HCT116 (cell line): ENCODE measurements around the gene ZNF189. TPM values are rescaled to one million over a fixed set of nuclear protein-coding genes. Genes with fewer than 3 reads are reported as not detected.

Experiments used
- ATAC-seq: fragments of 200-7000 bp; cut with Tn5 transposase; 2 replicates; pipeline ENCODE4 v1.9.1; 2020; ENCODE audit warnings: mild to moderate bottlenecking, moderate library complexity
- BruUV-seq: library from RNA; stranded (reverse); fragments of 400-500 nt; replicated peaks from 2 replicates; lab custom pipeline; 2021; lab: Mats Ljungman, UMichigan
- CTCF ChIA-PET: fragments of 300-600 bp; sonication (Branson Sonifier 250); formaldehyde crosslinking; loops from one replicate; lab custom pipeline; 2021; ENCODE audit warnings: antibody characterized with exemption; lab: Charles Lee
- POLR2A ChIA-PET: fragments of 300-600, 350-600 bp; sonication (Branson Sonifier 250); formaldehyde crosslinking; loops from one replicate; lab custom pipeline; 2021; ENCODE audit warnings: antibody characterized with exemption; lab: Charles Lee
- RAD21 ChIA-PET, 2 experiments: fragments of 300-600 bp; sonication (Branson Sonifier 250); formaldehyde crosslinking; loops; one replicate each; lab custom pipeline; 2023; ENCODE audit warnings: low total read pairs in 2 of 2; ENCODE audit not compliant: uncharacterized antibody in 2 of 2, unreplicated experiment in 2 of 2, low non-redundant PET in 1 of 2; lab: Charles Lee
- DNase-seq: peaks from one replicate; pipeline ENCODE4 v3.0.0-alpha.2; 2010; ENCODE audit warnings: low read depth, low spot score
- H2AFZ ChIP-seq: fragments of 200-600 bp; shearing (Covaris generic), sonication (generic); 2 replicates; pipeline ENCODE4 v1.6.1; 2017; ENCODE audit warnings: low read depth, mixed run types, mixed read lengths, antibody characterized with exemption, low read length; ENCODE audit not compliant: poor library complexity, severe bottlenecking
- H3K27ac ChIP-seq: 2 replicates; pipeline ENCODE4 v1.5.1; 2012; ENCODE audit warnings: low read depth, low read length
- H3K27me3 ChIP-seq: fragments of 200-600 bp; sonication (generic); 2 replicates; pipeline ENCODE4 v1.6.1; 2016; ENCODE audit warnings: mixed run types, low read length, mixed read lengths; ENCODE audit not compliant: insufficient read depth
- H3K36me3 ChIP-seq, 2 experiments: fragments of 200-500 bp in 1 of 2; fragments of 200-600 bp in 1 of 2; sonication (Bioruptor generic) in 1 of 2; sonication (generic) in 1 of 2; 2 replicates each; pipeline versions ENCODE4 v1.5.1 to v1.6.1; 2014 to 2016; ENCODE audit warnings: low read length in 2 of 2, inconsistent platforms in 1 of 2, mixed read lengths in 1 of 2, mixed run types in 1 of 2; ENCODE audit not compliant: insufficient read depth in 2 of 2, control insufficient read depth in 1 of 2
- H3K4me1 ChIP-seq, 2 experiments: fragments of 200-600 bp in 1 of 2; sonication (generic) in 1 of 2; 2 replicates each; pipeline versions ENCODE4 v1.5.1 to v1.6.1; 2012 to 2017; ENCODE audit warnings: low read length in 2 of 2, inconsistent platforms in 1 of 2, mild to moderate bottlenecking in 1 of 2, mixed read lengths in 1 of 2, mixed run types in 1 of 2, moderate library complexity in 1 of 2; ENCODE audit not compliant: insufficient read depth in 2 of 2, control insufficient read depth in 1 of 2
- H3K4me2 ChIP-seq: fragments of 200-600 bp; sonication (generic); 2 replicates; pipeline ENCODE4 v1.6.1; 2017; ENCODE audit warnings: mixed run types, low read length, mixed read lengths
- H3K4me3 ChIP-seq, 2 experiments: fragments of 200-600 bp in 1 of 2; sonication (generic) in 1 of 2; replicated peaks in 1 of 2; 2 replicates each; pipeline ENCODE4 v1.5.1; 2011 to 2016; ENCODE audit warnings: low read length in 2 of 2, control low read depth in 1 of 2, low read depth in 1 of 2, mild to moderate bottlenecking in 1 of 2, mixed read lengths in 1 of 2, mixed run types in 1 of 2
- H3K79me2 ChIP-seq: fragments of 200-600 bp; sonication (generic); 2 replicates; pipeline ENCODE4 v1.6.1; 2017; ENCODE audit warnings: mild to moderate bottlenecking, mixed run types, low read length, moderate library complexity, mixed read lengths; ENCODE audit not compliant: insufficient read depth
- H3K9ac ChIP-seq: fragments of 200-600 bp; sonication (generic); 2 replicates; pipeline ENCODE4 v1.6.1; 2016; ENCODE audit warnings: low read length, mixed read lengths
- H3K9me2 ChIP-seq: fragments of 200-600 bp; sonication (generic), shearing (Covaris generic); 2 replicates; pipeline ENCODE4 v1.6.1; 2017; ENCODE audit warnings: mixed run types, mild to moderate bottlenecking, moderate library complexity; ENCODE audit not compliant: insufficient read depth
- H3K9me3 ChIP-seq, 2 experiments: fragments of 200-500 bp in 1 of 2; fragments of 200-600 bp in 1 of 2; sonication (Bioruptor generic) in 1 of 2; sonication (generic) in 1 of 2; 2 replicates each; pipeline ENCODE4 v1.6.1; 2014 to 2017; ENCODE audit warnings: low read length in 2 of 2, mixed read lengths in 2 of 2, inconsistent platforms in 1 of 2, low read depth in 1 of 2, mild to moderate bottlenecking in 1 of 2, mixed run types in 1 of 2, moderate library complexity in 1 of 2; ENCODE audit not compliant: control insufficient read depth in 1 of 2, insufficient read depth in 1 of 2
- H4K20me1 ChIP-seq: fragments of 200-600 bp; sonication (generic), shearing (Covaris generic); 2 replicates; pipeline ENCODE4 v1.6.1; 2017; ENCODE audit warnings: mixed run types, mild to moderate bottlenecking, moderate library complexity; ENCODE audit not compliant: insufficient read depth
- ATF3 ChIP-seq: IDR thresholded peaks from 2 replicates; pipeline ENCODE4 v1.6.1; 2012
- CBX3 ChIP-seq: IDR thresholded peaks from 2 replicates; pipeline ENCODE4 v1.6.1; 2012; ENCODE audit warnings: low read depth
- CTCF ChIP-seq, 3 experiments: fragments of 200-600 bp in 1 of 3; sonication (generic) in 1 of 3; IDR thresholded peaks in 2 of 3; conservative IDR thresholded peaks in 1 of 3; 2 replicates each; pipeline ENCODE4 v1.5.1; 2012 to 2017; ENCODE audit warnings: low read depth in 2 of 3, low read length in 2 of 3, antibody characterized with exemption in 1 of 3, borderline replicate concordance in 1 of 3, control low read depth in 1 of 3, mild to moderate bottlenecking in 1 of 3, mixed read lengths in 1 of 3, mixed run types in 1 of 3, moderate library complexity in 1 of 3; ENCODE audit not compliant: insufficient read depth in 1 of 3
- EZH2 ChIP-seq: fragments of 200-600 bp; sonication (generic); IDR thresholded peaks from 2 replicates; pipeline ENCODE4 v1.6.1; 2017; ENCODE audit warnings: antibody characterized with exemption, mixed run types
- EZH2phosphoT487 ChIP-seq: fragments of 200-600 bp; IDR thresholded peaks from 2 replicates; pipeline ENCODE4 v1.6.1; 2018; ENCODE audit warnings: antibody characterized with exemption, borderline replicate concordance
- FOSL1 ChIP-seq: IDR thresholded peaks from 2 replicates; pipeline ENCODE4 v1.6.1; 2012; ENCODE audit warnings: low read depth
- JUND ChIP-seq: IDR thresholded peaks from 2 replicates; pipeline ENCODE4 v1.6.1; 2012
- MAX ChIP-seq: IDR thresholded peaks from 2 replicates; pipeline ENCODE4 v1.6.1; 2012
- POLR2A ChIP-seq: IDR thresholded peaks from 2 replicates; pipeline ENCODE4 v1.7.0; 2011; ENCODE audit warnings: borderline replicate concordance; ENCODE audit not compliant: insufficient read depth, insufficient read length; ENCODE audit errors: extremely low read depth
- POLR2AphosphoS5 ChIP-seq: IDR thresholded peaks from 2 replicates; pipeline ENCODE4 v1.6.1; 2011; ENCODE audit warnings: mild to moderate bottlenecking, low read depth, low read length, moderate library complexity
- RAD21 ChIP-seq: IDR thresholded peaks from 2 replicates; pipeline ENCODE4 v1.6.1; 2012; ENCODE audit warnings: low read depth, mild to moderate bottlenecking
- REST ChIP-seq: IDR thresholded peaks from 2 replicates; pipeline ENCODE4 v1.6.1; 2012; ENCODE audit warnings: low read depth
- SIN3A ChIP-seq: IDR thresholded peaks from 2 replicates; pipeline ENCODE4 v1.6.1; 2012; ENCODE audit warnings: low read depth
- SRF ChIP-seq: IDR thresholded peaks from 2 replicates; pipeline ENCODE4 v1.6.1; 2012; ENCODE audit warnings: low read depth
- TCF7L2 ChIP-seq: IDR thresholded peaks from 2 replicates; pipeline ENCODE4 v1.7.0; 2011; ENCODE audit warnings: borderline replicate concordance, inconsistent platforms; ENCODE audit not compliant: insufficient read depth, insufficient read length; ENCODE audit errors: extremely low read depth
- YY1 ChIP-seq: IDR thresholded peaks from 2 replicates; pipeline ENCODE4 v1.6.1; 2011; ENCODE audit warnings: low read length, low read depth, moderate library complexity, mild to moderate bottlenecking; ENCODE audit not compliant: insufficient replicate concordance; ENCODE audit errors: extremely low read depth
- ZFX ChIP-seq: fragments of 450-650 bp; IDR thresholded peaks from 2 replicates; pipeline ENCODE4 v1.6.1; 2017
- ZNF274 ChIP-seq: fragments of 200-500 bp; sonication (Bioruptor generic); IDR thresholded peaks from 2 replicates; pipeline ENCODE4 v1.6.1; 2014; ENCODE audit warnings: mild to moderate bottlenecking, low read depth, low read length, inconsistent platforms
- intact Hi-C: fragments of 100-400 bp; cut with micrococcal nuclease; formaldehyde crosslinking; loops from 2 replicates; pipeline ENCODE4 v1.10.0; 2022
- total RNA-seq: library from RNA; stranded (reverse); gene quantifications from one replicate; pipeline ENCODE4 v1.2.1, GENCODE V29; 2021; ENCODE audit not compliant: unreplicated experiment

The ZNF189 gene
- total RNA-seq, 1 experiment from 2014 or later: 10.6 TPM

- TF ChIP-seq YY1 (no peak), ZNF274 (no peak), SIN3A (no peak), TCF7L2 (no peak)
Observed at GRCh38 chr9:101350285-101350684, 48.4 kb upstream of the ZNF189 start (continued).

- Histone ChIP-seq H4K20me1 (no peaks in the 10 kb centered on the region), H3K79me2 (no peaks in the 10 kb centered on the region), H3K36me3 (no peaks in the 10 kb centered on the region), H3K4me1 (0 out of 4 replicates have a peak, but pooled peaks cover 0 to 6% of the 10 kb centered on the region in 2 experiments), H3K27me3 (no peaks in the 10 kb centered on the region), H3K4me2 (no peak overlapping the region), H2AFZ (no peak overlapping the region), H3K9me3 (no peaks in the 10 kb centered on the region), H3K9ac (no peak overlapping the region), H3K4me3 (no peak overlapping the region), H3K27ac (no peak overlapping the region), H3K9me2 (no peaks in the 10 kb centered on the region)
- POLR2A ChIA-PET: no interaction called here
- CTCF ChIA-PET: no interaction called here
- TF ChIP-seq CTCF (IDR thresholded peaks at IDR 0.05 in 2 of 3, conservative IDR thresholded peaks at IDR 0.05 in 1 of 3; ENCODE audit: borderline replicate concordance in 1 of 3, insufficient read depth in 1 of 3, low read depth in 2 of 3, low read length in 2 of 3): no peak
- TF ChIP-seq POLR2A: no peak
- TF ChIP-seq MAX: no peak
- TF ChIP-seq YY1: no peak
- no peak for TF ChIP-seq EZH2phosphoT487
- no peak for TF ChIP-seq ZFX
- TF ChIP-seq JUND: no peak
- no peak for TF ChIP-seq RAD21
- TF ChIP-seq FOSL1: no peak
- no peak for TF ChIP-seq REST
- no peak for TF ChIP-seq ATF3
- TF ChIP-seq SRF: no peak
- no peak for TF ChIP-seq CBX3
- TF ChIP-seq TCF7L2: no peak
- TF ChIP-seq EZH2: no peak
- no peak for TF ChIP-seq SIN3A
- TF ChIP-seq ZNF274: no peak
- TF ChIP-seq POLR2AphosphoS5: no peak
- BruUV-seq: no TSS peak
- intact Hi-C loops: no loop called here
- RAD21 ChIA-PET: no interaction called here
- DNase-seq (no peak), ATAC-seq (no peak)
Observed at GRCh38 chr9:101352892-101353463, 45.7 kb upstream of the ZNF189 start.
